ENCODE measurements around the gene SPSB1. TPM values are rescaled to one million over a fixed set of nuclear protein-coding genes. Genes with fewer than 3 reads are reported as not detected.

The SPSB1 gene
- total RNA-seq, 3 donors from 2014 or later (not counting 1 experiment from before 2014, with no cell fraction given): 0.82 to 3.0 (median 1.5) TPM

DNA sequence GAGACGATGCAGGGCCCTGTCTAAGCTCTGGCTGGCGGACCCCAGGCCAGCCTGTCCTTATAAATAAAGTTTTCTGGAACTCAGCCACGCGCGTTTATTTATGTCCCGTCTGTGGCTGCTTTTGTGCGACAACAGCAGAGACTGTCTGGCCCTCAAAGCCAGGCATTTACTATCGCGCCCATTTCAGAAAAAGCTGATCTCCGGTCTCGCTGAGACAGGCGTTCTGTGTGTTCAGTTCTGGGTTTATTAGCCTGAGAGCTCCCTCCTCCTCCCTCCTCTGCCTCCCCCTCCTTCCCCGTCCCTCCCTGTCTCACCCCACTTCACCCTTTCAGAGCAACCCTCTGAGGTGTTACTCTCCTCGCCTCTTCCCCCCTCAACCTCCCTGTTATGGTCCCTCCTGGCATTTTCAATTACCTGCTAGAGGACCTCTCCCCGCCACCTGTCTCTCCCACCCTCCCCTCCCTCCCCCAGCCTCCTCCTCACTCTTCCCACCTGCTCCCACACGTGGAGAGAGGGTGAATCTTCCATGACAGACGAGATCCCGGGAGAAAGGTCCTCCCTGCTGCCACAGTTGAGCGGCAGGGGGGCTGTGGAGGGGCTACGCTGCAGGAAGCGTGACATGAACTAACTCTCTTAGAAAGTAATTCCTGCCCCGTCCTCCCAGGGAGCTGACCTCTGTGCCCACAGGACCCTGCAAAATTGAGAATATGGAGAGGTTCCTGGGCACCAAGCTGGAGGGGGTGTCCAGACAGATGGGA, 59.9 kb downstream of the SPSB1 start:
- Histone ChIP-seq H3K36me3 (ENCODE audit: control insufficient read depth, insufficient read depth, low read length) (no peaks in the 10 kb centered on the region), H3K9me3 (ENCODE audit: control insufficient read depth, insufficient read depth, low read length) (no peaks in the 10 kb centered on the region), H3K4me1 (ENCODE audit: control insufficient read depth, insufficient read depth, low read length) (no peaks in the 10 kb centered on the region), H3K27me3 (ENCODE audit: control insufficient read depth, insufficient read depth, low read length) (no peaks in the 10 kb centered on the region), H3K4me3 (ENCODE audit: low read length) (no peak overlapping the region), H3K27ac (ENCODE audit: low read length) (no peak overlapping the region)
- intact Hi-C loops (cut with micrococcal nuclease): no loop called here
- Mint-ChIP-seq H3K9me3 (peaks cover 0 to 3% of the 10 kb centered on the region in 2 donors), H3K4me3 (no peak overlapping the region), H3K27me3 (ENCODE audit: low read depth in 2 of 2) (no peaks in the 10 kb centered on the region), H3K36me3 (no peaks in the 10 kb centered on the region), H3K4me1 (no peaks in the 10 kb centered on the region), H3K27ac (no peak overlapping the region)
- DNase-seq (no peak), ATAC-seq (no peak)
- 83% methylated on average over 21 of the region's 22 CpGs for WGBS (ENCODE audit: insufficient coverage)
- no peak for TF ChIP-seq CTCF (IDR thresholded peaks at IDR 0.05)

GRCh38 chr1:9355503-9355902, 62.8 kb downstream of the SPSB1 start:
- TF ChIP-seq CTCF (IDR thresholded peaks at IDR 0.05): no peak
- no peaks in the 10 kb centered on the region for H3K9me3 ChIP-seq (ENCODE audit: control insufficient read depth, insufficient read depth, low read length)
- peaks cover 0 to 3% of the 10 kb centered on the region in 2 donors for H3K9me3 Mint-ChIP-seq
- no peaks in the 10 kb centered on the region for H3K4me1 ChIP-seq (ENCODE audit: control insufficient read depth, insufficient read depth, low read length)
- no peaks in the 10 kb centered on the region for H3K4me1 Mint-ChIP-seq
- no peaks in the 10 kb centered on the region for H3K27me3 ChIP-seq (ENCODE audit: control insufficient read depth, insufficient read depth, low read length)
- H3K27me3 Mint-ChIP-seq (ENCODE audit: low read depth in 2 of 2): no peaks in the 10 kb centered on the region
- H3K27ac Mint-ChIP-seq: no peak overlapping the region
- H3K36me3 ChIP-seq (ENCODE audit: control insufficient read depth, insufficient read depth, low read length): no peaks in the 10 kb centered on the region
- DNase-seq (no peak), ATAC-seq (no peak)
- H3K4me3 ChIP-seq (ENCODE audit: low read length): no peak overlapping the region
- intact Hi-C loops (cut with micrococcal nuclease): no loop called here
- no peak overlapping the region for H3K4me3 Mint-ChIP-seq
- H3K36me3 Mint-ChIP-seq: no peaks in the 10 kb centered on the region
- 94% methylated on average over 16 of the region's 16 CpGs for WGBS (ENCODE audit: insufficient coverage)
- no peak overlapping the region for H3K27ac ChIP-seq (ENCODE audit: low read length)

- peaks cover 0 to 3% of the 10 kb centered on the region in 2 donors for H3K9me3 Mint-ChIP-seq
- H3K4me3 Mint-ChIP-seq: no peak overlapping the region
- no peaks in the 10 kb centered on the region for H3K36me3 Mint-ChIP-seq
- 90% methylated on average over 24 of the region's 24 CpGs for WGBS (ENCODE audit: insufficient coverage)
- DNase-seq: no peak
- H3K4me1 Mint-ChIP-seq: no peaks in the 10 kb centered on the region
- no peaks in the 10 kb centered on the region for H3K27me3 ChIP-seq (ENCODE audit: control insufficient read depth, insufficient read depth, low read length)
- ATAC-seq: no peak
- no peaks in the 10 kb centered on the region for H3K9me3 ChIP-seq (ENCODE audit: control insufficient read depth, insufficient read depth, low read length)
- H3K27me3 Mint-ChIP-seq (ENCODE audit: low read depth in 2 of 2): no peaks in the 10 kb centered on the region
- H3K4me1 ChIP-seq (ENCODE audit: control insufficient read depth, insufficient read depth, low read length): no peaks in the 10 kb centered on the region
- no peak overlapping the region for H3K27ac Mint-ChIP-seq
- no peaks in the 10 kb centered on the region for H3K36me3 ChIP-seq (ENCODE audit: control insufficient read depth, insufficient read depth, low read length)
- TF ChIP-seq CTCF (IDR thresholded peaks at IDR 0.05): no peak
- no peak overlapping the region for H3K27ac ChIP-seq (ENCODE audit: low read length)
- H3K4me3 ChIP-seq (ENCODE audit: low read length): no peak overlapping the region
- intact Hi-C loops (cut with micrococcal nuclease): no loop called here
These were observed 63.3 kb downstream of the SPSB1 start for GRCh38 chr1:9356021-9356420.

Data from natural killer cell (primary cell).